Raji (cell line): ENCODE results near the gene NQO1.
A peak's percentile ranks its signal among the peaks of the same experiment; 100 is the strongest.

Source experiments
- POLR2A ChIP-seq: IDR thresholded peaks from 2 replicates; pipeline ENCODE4 v1.6.1; 2011; ENCODE audit warnings: low read depth, low read length, control low read depth; ENCODE audit not compliant: insufficient read depth

NQO1 gene

DNA sequence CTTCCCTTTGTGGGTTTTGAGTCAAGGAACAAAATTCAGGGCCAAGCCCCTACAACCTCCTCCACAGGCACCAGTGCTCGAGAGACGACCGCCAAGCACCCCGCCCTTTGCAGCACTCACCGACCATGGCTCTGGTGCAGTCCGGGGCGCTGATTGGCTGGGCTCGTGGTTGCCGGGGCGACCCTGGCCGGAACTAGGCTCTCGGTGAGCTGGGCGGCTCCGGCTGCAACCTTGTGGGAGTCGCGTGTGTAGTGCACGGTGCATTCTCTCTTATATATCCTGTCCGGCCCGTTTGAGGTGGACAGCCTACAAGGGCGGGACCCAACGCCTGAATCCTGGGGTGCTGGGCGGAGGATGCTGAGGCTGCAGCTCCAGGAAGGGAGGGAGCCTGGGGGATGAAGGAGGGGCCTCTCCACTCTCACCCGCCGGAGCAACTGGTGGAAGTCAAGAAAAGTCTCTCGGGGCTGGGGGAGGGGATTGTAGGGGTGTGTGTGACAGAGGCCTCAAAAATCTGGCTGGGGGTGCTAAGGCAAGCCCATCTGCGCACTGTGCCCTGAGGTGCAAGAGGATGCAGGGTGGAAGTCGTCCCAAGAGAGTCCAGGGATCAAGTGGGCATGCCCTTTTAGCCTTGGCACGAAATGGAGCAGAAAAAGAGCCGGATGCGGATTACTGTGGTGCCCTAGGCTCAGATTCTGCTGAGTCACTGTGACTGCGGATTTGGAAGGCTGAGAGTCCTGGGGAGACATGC lies at the start of gene NQO1:
Gene NQO1, minus strand, starts transcription at position 248 of the 748 bp plus-strand sequence. Its CDS starts 121 bp downstream, at position 127.
- peak; percentile 86 for TF ChIP-seq POLR2A

DNA sequence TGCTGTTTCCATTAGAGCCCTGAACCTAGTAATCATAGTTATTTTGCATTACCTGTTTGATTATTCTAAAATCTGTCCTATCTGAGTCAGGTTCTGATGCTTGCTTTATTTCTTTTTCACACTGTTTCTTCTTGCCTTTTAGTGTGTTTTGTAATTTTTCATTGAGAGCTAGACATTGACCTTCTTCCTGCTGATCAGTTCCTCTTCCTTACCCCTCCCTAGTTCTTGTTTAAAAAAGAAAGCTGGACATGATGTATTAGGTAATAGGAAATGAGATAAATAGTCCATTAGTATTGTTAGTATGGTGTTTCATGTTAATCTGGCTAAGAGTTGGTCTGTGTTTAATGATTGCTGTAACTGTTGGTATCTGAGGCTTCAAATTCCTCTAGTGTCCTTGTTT lies 49.2 kb upstream of the NQO1 start:
- no peak for TF ChIP-seq POLR2A

DNA sequence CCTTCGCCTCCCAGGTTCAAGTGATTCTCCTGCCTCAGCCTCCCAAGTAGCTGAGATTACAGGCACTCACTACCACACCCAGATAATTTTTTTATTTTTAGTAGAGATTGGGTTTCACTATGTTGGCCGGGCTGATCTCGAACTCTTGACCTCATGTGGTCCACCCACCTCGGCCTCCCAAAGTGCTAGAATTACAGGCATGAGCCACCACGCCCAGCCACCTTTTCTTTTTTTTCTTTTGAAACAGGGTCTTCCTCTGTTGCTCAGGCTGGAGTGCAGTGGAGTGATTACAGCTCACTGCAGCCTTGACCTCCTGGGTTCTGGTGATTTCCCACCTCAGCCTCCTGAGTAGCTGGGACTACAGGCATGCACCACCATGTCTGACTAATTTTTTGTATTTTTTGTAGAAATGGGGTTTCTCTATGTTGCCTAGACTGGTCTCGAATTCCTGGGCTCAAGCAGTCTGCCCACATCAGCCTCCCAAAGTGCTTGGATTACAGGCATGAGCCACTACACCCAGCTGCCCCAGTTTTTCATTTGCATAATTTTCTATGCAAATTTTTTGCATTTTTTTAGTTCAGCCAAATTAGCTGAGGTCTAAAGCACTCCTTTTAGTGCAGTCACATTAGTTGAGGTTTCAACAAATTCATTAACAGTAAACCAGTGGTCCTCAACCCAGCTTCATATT lies 47.0 kb upstream of the NQO1 start:
- TF ChIP-seq POLR2A, result 0 out of 2 replicates have a peak, but pooled peaks have one; percentile 12

DNA sequence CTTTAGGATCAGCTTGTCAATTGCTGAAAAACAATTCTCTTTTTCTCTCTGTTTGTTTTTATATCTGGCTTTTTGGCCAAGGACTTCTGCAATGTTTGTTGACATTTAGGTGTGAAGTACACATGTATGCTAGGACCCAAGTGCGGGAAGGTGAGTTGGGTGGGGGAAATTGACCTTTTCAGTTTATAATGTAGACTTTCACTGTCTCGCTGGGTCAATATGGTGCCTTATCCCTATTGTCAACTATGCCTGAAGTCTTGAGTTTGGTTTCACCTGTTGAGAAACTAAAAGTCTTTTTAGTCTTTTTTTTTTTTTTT lies 45.2 kb upstream of the NQO1 start:
- no peak for TF ChIP-seq POLR2A

DNA sequence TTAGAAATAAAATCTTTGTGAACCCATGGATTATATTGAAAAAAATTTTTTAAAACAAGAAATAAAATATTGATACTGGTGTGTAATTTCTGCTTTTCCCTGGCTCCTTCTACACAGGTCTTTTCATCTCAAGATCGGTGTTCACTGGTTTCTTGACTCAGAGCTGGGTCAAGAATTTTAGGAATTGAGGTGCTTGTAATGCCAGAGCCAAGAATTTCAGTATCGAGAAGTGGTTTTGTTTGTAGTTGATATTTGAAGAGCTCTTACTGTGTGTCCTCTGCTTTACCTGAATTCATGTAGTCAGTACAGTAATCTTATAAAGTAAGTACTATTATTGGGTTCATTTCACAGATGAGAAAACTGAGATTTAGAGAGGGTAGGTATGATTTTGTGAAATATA lies 43.0 kb upstream of the NQO1 start:
- no peak for TF ChIP-seq POLR2A

DNA sequence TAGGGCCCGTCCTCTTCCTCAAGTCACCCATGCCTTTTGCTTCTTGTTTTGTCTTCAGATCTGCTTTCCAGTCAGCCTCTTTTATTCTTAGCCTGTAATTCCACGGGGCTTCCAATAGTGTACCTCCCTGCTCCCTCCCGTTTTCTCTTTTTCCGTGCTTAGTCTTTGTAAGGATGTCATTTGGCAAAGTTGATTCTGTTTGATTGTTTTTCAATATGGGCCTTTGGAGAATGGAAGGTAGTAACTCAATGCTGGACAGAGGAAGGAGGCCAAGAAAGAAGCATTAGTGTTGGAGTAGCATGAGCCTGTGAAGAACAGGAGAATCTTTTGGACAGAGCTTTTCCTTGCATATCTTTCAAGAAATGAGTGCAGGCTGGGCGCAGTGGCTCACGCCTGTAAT lies 42.3 kb upstream of the NQO1 start:
- TF ChIP-seq POLR2A, result no peak

DNA sequence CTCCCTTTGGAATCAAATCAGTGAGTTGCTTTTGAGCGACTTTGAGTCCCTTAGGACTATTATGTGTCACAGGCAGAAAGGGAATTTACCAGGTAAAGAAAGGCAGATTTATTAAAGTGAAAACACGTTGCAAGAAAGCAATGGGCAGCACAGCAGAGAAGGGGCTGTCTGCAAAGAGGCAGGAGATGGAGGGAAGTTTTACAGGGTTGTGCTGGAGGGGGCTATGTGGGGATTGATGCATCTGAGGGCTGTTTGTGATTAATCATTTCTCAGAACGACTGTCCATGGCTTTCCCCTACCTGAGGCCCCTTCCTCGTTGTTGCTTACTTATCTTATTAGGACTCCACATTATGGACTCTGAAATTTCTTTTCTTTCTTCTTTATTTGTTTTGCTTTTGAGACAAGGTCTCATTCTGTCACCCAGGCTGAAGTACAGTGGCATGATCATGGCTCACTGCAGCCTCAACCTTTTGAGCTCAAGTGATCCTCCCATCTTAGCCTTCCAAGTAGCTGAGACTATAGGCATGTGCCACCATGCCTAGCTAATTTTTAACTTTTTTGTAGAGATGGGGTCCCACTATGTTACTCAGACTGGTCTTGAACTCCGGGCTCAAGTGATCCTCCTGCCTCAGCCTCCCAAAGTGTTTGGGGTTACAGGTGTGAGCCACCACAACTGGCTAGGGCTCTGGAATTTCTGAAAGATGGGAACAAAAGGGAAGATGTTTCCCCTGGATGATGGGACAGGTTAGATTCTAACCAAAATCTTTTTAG lies 41.3 kb upstream of the NQO1 start:
- TF ChIP-seq POLR2A, result no peak

DNA sequence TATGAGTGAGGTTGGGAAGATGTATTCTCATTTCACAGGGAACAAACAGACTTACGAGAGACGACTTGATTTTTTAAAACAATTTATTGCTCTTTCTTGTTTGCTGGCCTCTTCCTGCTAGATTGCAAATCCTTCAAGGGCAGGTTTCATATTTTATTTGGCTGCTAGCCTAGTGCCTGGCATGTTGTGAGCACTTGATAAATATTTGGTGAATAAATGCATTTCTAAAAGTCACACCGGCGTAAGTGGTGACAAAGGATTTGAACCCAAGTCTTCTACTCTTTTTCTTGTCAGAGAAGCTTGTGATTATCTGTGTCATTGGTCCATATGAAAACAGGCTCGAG lies 37.2 kb upstream of the NQO1 start:
- no peak for TF ChIP-seq POLR2A

DNA sequence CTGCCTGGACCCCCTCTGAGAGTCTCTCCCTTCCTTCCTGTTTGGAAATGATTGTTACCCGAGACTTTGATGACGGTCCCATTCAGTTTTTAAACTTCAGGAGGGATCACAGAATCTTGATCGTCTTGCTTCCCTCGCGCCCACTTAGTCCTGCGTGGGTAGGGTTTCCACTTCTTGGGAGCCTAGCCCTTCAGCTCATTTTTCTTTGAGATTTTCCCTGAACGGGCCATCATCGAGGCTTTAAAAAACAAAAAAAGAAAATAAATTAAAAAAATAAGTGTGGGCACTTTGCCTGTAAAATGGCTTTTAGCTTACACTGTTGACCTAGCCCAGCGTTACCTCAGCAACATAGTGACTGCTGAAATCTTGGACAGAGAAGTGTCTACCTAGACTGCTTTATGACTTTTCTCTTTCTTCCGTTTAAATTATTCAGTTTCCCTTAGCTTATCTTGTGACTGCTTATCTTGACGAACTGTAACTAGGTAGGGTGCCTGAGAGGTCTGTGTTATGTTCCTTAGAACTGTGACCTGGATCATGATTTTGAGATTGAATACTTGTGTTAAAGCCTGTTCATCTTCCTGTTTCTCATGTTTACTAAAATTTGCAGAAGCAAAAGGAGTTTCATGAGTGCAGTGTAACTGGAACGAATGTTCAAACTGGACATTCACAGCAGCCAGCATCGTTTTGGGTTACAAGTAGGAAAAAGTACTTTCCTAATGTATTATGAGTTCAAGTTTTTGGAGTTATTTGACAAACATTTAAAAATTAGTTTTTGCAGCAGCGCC lies 36.6 kb upstream of the NQO1 start:
- TF ChIP-seq POLR2A, result no peak

DNA sequence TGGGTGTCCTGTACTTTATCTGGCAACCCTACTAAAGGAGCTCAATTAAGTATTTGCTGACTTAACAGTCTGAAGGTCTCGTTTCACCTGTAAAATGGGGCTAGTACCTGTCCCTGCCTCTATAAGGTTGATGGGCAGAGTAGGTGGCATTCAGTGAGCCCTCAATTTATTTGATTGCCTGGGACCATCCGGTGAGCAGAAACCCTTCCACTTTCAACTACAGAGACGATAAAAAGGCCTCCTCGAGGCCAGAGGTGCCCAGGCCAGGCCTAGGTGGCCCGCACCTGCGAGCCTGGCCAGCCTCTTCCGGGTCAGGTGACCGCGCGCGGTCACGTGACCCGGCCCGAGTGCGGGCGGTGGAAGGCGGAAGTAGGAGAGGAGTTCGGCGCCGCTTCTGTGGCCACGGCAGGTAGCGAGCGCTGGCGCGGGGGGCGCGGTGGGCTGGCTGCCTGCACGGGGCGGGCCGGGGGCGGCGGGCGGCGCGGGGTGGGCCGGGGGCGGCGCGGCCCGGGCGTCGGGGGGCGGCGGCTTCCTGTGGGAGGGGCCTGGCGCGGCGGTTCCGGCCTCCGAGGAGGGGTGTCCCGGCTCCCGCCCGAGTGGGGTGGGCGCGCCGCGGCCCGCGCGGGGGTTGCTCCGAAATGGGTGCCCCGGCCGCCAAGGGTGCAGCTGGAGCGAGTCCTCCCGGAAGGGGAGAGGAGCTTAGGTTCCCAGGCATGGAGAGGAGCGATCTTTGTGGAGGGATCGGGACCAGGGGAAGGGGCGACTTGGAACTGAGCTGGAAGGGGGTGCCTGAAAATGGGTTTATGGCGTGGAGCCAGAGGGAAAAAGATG lies 35.8 kb upstream of the NQO1 start, which contains the start of gene WWP2:
Gene WWP2, plus strand, starts transcription at position 350 of the 831 bp plus-strand sequence. CDS start 24,679 bp downstream, outside the sequence.
- peak; percentile 87 for TF ChIP-seq POLR2A

DNA sequence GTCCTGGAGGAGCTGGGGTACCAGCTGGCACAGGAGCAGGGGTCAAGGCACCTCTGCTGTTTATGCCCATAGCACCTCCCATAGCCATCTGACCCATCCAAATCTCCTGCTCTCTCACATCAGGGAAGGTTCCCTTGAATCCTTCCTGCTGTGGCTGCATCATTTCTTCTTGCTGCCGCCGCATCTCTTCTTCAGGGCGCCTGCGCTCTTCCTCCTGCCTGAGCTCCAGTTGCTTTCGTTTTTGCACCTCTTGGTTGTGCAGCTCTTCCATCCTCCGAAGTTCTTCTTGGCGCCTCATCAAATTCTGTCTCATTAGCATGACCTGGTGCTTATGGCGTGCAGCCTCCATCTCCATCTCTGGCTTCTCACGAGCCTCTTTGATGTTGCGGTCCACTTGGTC lies 30.3 kb upstream of the NQO1 start:
- no peak for TF ChIP-seq POLR2A

DNA sequence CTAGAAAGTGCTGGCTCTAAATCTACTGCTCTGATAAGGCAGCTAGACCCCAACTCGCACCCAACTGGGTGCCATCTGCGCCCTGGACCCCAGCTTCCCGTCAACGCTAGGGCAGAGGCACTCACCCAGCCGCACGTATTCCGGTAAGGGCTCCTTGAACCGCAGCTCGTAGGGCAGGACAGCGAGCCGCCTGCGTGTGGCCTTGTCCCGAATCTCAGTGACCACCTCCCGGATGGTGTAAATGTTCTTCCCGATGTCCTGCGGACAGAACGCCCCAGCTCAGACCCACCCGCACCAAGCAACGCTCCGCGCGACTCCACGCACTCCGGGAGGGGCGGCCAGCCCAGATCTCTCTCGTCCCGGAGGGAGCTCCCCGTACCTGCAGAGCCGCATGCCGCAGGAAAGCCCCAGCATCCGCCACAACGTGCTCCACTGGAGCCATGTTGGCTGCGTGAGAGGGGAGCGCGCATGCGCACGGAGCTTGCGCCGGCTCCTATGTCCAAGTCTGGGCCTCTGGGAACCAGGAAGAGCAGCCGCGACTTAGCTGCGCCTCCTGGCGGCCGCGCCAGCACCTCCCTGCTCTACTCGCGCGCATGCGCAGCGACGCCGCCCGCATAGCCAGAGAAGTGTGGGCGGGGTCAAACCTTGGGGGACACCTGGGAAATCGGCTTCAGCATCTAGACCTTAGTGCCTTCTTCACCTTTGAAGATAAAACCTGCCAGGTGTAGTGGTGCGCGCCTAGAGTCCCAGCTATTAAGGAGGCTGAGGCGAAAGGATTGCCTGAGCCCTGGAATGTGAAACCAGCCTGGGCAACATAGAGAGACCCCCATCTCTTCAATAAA lies 28.3 kb upstream of the NQO1 start, which contains the start of gene NOB1:
Gene NOB1, minus strand, starts transcription at position 458 of the 842 bp plus-strand sequence. Its CDS starts 16 bp downstream, at position 442.
- peak; percentile 99 for TF ChIP-seq POLR2A

DNA sequence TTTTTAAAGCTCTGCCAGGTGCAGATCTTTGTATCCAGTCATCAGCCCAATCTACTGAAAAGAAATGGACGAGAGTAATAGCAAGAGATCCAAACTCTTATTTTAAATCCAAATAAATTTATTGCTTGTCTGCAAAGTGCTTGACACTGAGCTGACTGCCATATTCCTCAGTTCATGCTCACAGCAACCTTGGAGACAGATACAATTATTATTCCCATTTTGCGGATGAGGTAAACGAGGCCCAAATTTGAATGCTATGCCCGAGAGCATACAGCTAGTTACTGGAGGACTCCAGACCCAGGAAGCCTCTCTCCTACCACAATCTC lies 27.7 kb upstream of the NQO1 start:
- no peak for TF ChIP-seq POLR2A
